ENCODE results near the gene SLC39A11.
"Not testable (repeated sequence)": the region's sequence is repeated elsewhere in the genome, so short reads cannot be mapped to it uniquely, and the experiment has no call there.

Gene SLC39A11

GRCh38 chr17:72947475-72947874, 145.0 kb downstream of the SLC39A11 start:
- no peak for DNase-seq (ENCODE audit: low spot score)

- no peak for DNase-seq (ENCODE audit: low spot score)
These were observed 145.8 kb downstream of the SLC39A11 start for GRCh38 chr17:72946696-72947095.

GRCh38 chr17:72946156-72946555, 146.3 kb downstream of the SLC39A11 start:
- DNase-seq (ENCODE audit: low spot score): no peak

GRCh38 chr17:72945473-72945872, 147.0 kb downstream of the SLC39A11 start:
- DNase-seq (ENCODE audit: low spot score): no peak

- DNase-seq (ENCODE audit: low spot score): no peak
These were observed 148.4 kb downstream of the SLC39A11 start for GRCh38 chr17:72943826-72944689.

GRCh38 chr17:72942579-72942978, 149.9 kb downstream of the SLC39A11 start:
- no peak for DNase-seq (ENCODE audit: low spot score)

GRCh38 chr17:72940496-72940895, 152.0 kb downstream of the SLC39A11 start:
- DNase-seq (ENCODE audit: low spot score): no peak

GRCh38 chr17:72938482-72938881, 154.0 kb downstream of the SLC39A11 start:
- DNase-seq (ENCODE audit: low spot score): no peak

GRCh38 chr17:72937707-72938106, 154.8 kb downstream of the SLC39A11 start:
- DNase-seq (ENCODE audit: low spot score): no peak

- not testable (repeated sequence) for DNase-seq (ENCODE audit: low spot score)
These were observed 155.2 kb downstream of the SLC39A11 start for GRCh38 chr17:72937254-72937653.

GRCh38 chr17:72935984-72936383, 156.5 kb downstream of the SLC39A11 start:
- no peak for DNase-seq (ENCODE audit: low spot score)

- no peak for DNase-seq (ENCODE audit: low spot score)
These were observed 157.6 kb downstream of the SLC39A11 start for GRCh38 chr17:72934927-72935326.

GRCh38 chr17:72931635-72932034, 160.9 kb downstream of the SLC39A11 start:
- no peak for DNase-seq (ENCODE audit: low spot score)

GRCh38 chr17:72931163-72931562, 161.3 kb downstream of the SLC39A11 start:
- no peak for DNase-seq (ENCODE audit: low spot score)

- no peak for DNase-seq (ENCODE audit: low spot score)
These were observed 162.5 kb downstream of the SLC39A11 start for GRCh38 chr17:72930031-72930430.

- no peak for DNase-seq (ENCODE audit: low spot score)
These were observed 163.9 kb downstream of the SLC39A11 start for GRCh38 chr17:72928454-72929136.

GRCh38 chr17:72927760-72928159, 164.7 kb downstream of the SLC39A11 start:
- DNase-seq (ENCODE audit: low spot score): no peak

- no peak for DNase-seq (ENCODE audit: low spot score)
These were observed 165.3 kb downstream of the SLC39A11 start for GRCh38 chr17:72927146-72927545.

- DNase-seq (ENCODE audit: low spot score): no peak
These were observed 166.3 kb downstream of the SLC39A11 start for GRCh38 chr17:72926171-72926570.

GRCh38 chr17:72924196-72924595, 168.3 kb downstream of the SLC39A11 start:
- DNase-seq (ENCODE audit: low spot score): no peak

GRCh38 chr17:72922219-72922618, 170.3 kb downstream of the SLC39A11 start:
- DNase-seq (ENCODE audit: low spot score): no peak

GRCh38 chr17:72921347-72922054, 171.0 kb downstream of the SLC39A11 start:
- no peak for DNase-seq (ENCODE audit: low spot score)

GRCh38 chr17:72920513-72920912, 172.0 kb downstream of the SLC39A11 start:
- no peak for DNase-seq (ENCODE audit: low spot score)
